Measurements from ENCODE around the gene PHAF1. TPM values are rescaled to one million over a fixed set of nuclear protein-coding genes. Genes with fewer than 3 reads are reported as not detected.
A peak's percentile ranks its signal among the peaks of the same experiment; 100 is the strongest.

The PHAF1 gene
- total and polyA plus RNA-seq, 2 of the 13 experiments (the other 11 are each of a cell fraction or from before 2014, with no cell fraction given), result 48.3 to 174 TPM

DNA sequence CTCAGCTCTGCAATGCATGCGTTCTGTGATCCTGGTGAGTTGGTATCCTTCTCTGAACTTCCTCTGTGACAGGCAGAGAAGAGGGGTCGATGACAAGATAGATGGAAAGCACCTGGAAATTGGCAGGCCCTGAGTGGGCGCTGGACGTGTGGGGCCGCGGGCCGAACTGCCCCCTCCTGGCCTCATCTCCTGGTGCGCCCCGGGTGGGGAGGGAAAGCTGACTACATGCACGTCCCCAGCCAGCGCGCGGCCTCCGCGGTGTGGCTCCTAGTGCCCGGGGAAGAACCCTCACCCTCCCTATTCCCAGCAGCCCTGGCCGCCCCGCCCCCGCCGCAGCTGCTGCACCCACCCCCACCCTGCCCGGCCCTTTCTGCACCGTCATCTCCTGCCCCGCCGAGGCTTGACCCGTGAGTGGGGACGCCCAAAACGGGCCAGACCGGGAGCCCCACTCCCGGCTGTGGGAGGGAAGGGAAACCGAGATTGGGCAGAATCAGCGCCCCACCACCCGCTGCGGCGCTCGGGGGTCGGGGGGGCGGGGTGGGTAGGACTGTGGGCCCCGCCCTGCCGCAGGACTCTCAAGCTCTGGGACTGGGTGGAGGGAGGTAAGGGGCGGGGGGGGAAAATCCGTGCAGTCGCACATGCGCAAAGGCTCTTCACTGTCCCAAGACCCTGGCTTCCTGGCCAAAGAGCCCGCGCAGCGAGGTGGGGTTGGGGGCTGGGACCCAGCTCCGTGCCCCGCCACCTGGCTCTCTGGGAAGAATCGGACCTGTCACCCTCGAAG, 60.6 kb downstream of the PHAF1 start, which contains the start of gene NOL3 (continued):
- TF ChIP-seq, protein P1, sequence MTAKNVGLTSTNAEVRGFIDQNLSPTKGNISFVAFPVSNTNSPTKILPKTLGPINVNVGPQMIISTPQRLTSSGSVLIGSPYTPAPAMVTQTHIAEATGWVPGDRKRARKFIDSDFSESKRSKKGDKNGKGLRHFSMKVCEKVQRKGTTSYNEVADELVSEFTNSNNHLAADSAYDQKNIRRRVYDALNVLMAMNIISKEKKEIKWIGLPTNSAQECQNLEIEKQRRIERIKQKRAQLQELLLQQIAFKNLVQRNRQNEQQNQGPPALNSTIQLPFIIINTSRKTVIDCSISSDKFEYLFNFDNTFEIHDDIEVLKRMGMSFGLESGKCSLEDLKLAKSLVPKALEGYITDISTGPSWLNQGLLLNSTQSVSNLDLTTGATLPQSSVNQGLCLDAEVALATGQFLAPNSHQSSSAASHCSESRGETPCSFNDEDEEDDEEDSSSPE (CRISPR knock-in tag; IDR thresholded peaks at IDR 0.05), result peak; percentile 62
- peak; percentile 57; the same call in 1 of the 2 replicates for TF ChIP-seq ZMYM3 (CRISPR knock-in tag; IDR thresholded peaks at IDR 0.05)
- peak; percentile 57; the same call in 1 of the 2 replicates for TF ChIP-seq SIN3A (IDR thresholded peaks at IDR 0.05; ENCODE audit: borderline replicate concordance, low read depth, low read length)
- peak; percentile 36; the same call in 1 of the 2 replicates for TF ChIP-seq DNMT1 (CRISPR knock-in tag; IDR thresholded peaks at IDR 0.05)
- TF ChIP-seq NR2F2 (IDR thresholded peaks at IDR 0.05; ENCODE audit: borderline replicate concordance, low read depth), result 0 out of 2 replicates have a peak, but pooled peaks have one; percentile 23
- peak; percentile 25 for TF ChIP-seq ZNF883 (CRISPR knock-in tag; IDR thresholded peaks at IDR 0.05; ENCODE audit: not compliant biosample characterization)
- 0 out of 2 replicates have a peak, but pooled peaks have one; percentile 58 for TF ChIP-seq NCOA1 (CRISPR knock-in tag; IDR thresholded peaks at IDR 0.05)
- TF ChIP-seq NR2F1 (CRISPR knock-in tag; IDR thresholded peaks at IDR 0.05), result no peak
- TF ChIP-seq, protein P2, sequence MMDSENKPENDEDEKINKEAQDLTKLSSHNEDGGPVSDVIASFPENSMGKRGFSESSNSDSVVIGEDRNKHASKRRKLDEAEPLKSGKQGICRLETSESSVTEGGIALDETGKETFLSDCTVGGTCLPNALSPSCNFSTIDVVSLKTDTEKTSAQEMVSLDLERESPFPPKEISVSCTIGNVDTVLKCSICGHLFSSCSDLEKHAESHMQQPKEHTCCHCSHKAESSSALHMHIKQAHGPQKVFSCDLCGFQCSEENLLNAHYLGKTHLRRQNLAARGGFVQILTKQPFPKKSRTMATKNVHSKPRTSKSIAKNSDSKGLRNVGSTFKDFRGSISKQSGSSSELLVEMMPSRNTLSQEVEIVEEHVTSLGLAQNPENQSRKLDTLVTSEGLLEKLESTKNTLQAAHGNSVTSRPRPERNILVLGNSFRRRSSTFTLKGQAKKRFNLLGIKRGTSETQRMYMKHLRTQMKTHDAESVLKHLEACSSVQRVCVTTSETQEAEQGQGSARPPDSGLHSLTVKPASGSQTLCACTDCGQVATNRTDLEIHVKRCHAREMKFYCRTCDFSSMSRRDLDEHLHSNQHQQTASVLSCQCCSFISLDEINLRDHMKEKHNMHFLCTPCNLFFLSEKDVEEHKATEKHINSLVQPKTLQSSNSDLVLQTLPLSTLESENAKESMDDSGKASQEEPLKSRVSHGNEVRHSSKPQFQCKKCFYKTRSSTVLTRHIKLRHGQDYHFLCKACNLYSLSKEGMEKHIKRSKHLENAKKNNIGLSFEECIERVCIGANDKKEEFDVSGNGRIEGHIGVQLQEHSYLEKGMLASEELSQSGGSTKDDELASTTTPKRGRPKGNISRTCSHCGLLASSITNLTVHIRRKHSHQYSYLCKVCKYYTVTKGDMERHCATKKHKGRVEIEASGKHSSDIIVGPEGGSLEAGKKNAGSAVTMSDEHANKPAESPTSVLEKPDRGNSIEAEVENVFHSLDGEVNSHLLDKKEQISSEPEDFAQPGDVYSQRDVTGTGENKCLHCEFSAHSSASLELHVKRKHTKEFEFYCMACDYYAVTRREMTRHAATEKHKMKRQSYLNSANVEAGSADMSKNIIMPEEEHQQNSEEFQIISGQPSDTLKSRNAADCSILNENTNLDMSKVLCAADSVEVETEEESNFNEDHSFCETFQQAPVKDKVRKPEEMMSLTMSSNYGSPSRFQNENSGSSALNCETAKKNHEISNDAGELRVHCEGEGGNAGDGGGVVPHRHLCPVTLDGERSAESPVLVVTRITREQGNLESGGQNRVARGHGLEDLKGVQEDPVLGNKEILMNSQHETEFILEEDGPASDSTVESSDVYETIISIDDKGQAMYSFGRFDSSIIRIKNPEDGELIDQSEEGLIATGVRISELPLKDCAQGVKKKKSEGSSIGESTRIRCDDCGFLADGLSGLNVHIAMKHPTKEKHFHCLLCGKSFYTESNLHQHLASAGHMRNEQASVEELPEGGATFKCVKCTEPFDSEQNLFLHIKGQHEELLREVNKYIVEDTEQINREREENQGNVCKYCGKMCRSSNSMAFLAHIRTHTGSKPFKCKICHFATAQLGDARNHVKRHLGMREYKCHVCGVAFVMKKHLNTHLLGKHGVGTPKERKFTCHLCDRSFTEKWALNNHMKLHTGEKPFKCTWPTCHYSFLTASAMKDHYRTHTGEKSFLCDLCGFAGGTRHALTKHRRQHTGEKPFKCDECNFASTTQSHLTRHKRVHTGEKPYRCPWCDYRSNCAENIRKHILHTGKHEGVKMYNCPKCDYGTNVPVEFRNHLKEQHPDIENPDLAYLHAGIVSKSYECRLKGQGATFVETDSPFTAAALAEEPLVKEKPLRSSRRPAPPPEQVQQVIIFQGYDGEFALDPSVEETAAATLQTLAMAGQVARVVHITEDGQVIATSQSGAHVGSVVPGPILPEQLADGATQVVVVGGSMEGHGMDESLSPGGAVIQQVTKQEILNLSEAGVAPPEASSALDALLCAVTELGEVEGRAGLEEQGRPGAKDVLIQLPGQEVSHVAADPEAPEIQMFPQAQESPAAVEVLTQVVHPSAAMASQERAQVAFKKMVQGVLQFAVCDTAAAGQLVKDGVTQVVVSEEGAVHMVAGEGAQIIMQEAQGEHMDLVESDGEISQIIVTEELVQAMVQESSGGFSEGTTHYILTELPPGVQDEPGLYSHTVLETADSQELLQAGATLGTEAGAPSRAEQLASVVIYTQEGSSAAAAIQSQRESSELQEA (CRISPR knock-in tag; IDR thresholded peaks at IDR 0.05; ENCODE audit: not compliant biosample characterization), result peak; percentile 79
- TF ChIP-seq MTA1 (CRISPR knock-in tag; IDR thresholded peaks at IDR 0.05; ENCODE audit: borderline replicate concordance), result no peak
- TF ChIP-seq, protein P3, sequence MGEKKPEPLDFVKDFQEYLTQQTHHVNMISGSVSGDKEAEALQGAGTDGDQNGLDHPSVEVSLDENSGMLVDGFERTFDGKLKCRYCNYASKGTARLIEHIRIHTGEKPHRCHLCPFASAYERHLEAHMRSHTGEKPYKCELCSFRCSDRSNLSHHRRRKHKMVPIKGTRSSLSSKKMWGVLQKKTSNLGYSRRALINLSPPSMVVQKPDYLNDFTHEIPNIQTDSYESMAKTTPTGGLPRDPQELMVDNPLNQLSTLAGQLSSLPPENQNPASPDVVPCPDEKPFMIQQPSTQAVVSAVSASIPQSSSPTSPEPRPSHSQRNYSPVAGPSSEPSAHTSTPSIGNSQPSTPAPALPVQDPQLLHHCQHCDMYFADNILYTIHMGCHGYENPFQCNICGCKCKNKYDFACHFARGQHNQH (CRISPR knock-in tag; IDR thresholded peaks at IDR 0.05), result peak; percentile 43; the same call in 1 of the 2 replicates
- peak; percentile 41; the same call in 1 of the 2 replicates for TF ChIP-seq KDM2A (CRISPR knock-in tag; IDR thresholded peaks at IDR 0.05; ENCODE audit: borderline replicate concordance, low read depth)
- TF ChIP-seq ZMAT3 (CRISPR knock-in tag; conservative IDR thresholded peaks at IDR 0.05), result no peak
- peak; percentile 88 for TF ChIP-seq SPEN (CRISPR knock-in tag; IDR thresholded peaks at IDR 0.05; ENCODE audit: low read depth)
- TF ChIP-seq ZNF614 (CRISPR knock-in tag; IDR thresholded peaks at IDR 0.05; ENCODE audit: borderline replicate concordance), result peak; percentile 3; the same call in 1 of the 2 replicates
- TF ChIP-seq EP300 (IDR thresholded peaks at IDR 0.05; ENCODE audit: low read depth in 2 of 2, low read length in 2 of 2), result peak in 1 of 2 experiments; percentile 30; a peak in 1 of 4 replicates
- TF ChIP-seq EP300 (CRISPR knock-in tag; IDR thresholded peaks at IDR 0.05; ENCODE audit: borderline replicate concordance), result peak; percentile 15; the same call in 1 of the 2 replicates
- 0 out of 2 replicates have a peak, but pooled peaks have one; percentile 47 for TF ChIP-seq BRD4 (CRISPR knock-in tag; IDR thresholded peaks at IDR 0.05)

Measured in HepG2 (cell line).